ENCODE data around the gene HECTD4.

- TF ChIP-seq, protein P1, sequence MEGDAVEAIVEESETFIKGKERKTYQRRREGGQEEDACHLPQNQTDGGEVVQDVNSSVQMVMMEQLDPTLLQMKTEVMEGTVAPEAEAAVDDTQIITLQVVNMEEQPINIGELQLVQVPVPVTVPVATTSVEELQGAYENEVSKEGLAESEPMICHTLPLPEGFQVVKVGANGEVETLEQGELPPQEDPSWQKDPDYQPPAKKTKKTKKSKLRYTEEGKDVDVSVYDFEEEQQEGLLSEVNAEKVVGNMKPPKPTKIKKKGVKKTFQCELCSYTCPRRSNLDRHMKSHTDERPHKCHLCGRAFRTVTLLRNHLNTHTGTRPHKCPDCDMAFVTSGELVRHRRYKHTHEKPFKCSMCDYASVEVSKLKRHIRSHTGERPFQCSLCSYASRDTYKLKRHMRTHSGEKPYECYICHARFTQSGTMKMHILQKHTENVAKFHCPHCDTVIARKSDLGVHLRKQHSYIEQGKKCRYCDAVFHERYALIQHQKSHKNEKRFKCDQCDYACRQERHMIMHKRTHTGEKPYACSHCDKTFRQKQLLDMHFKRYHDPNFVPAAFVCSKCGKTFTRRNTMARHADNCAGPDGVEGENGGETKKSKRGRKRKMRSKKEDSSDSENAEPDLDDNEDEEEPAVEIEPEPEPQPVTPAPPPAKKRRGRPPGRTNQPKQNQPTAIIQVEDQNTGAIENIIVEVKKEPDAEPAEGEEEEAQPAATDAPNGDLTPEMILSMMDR (IDR thresholded peaks at IDR 0.05): no peak
- no peak for TF ChIP-seq ZFX (IDR thresholded peaks at IDR 0.05; ENCODE audit: borderline replicate concordance)
These were observed 51.5 kb downstream of the HECTD4 start for GRCh38 chr12:112330706-112331105.
